ENCODE results near the gene SSBP3. TPM values are rescaled to one million over a fixed set of nuclear protein-coding genes. Genes with fewer than 3 reads are reported as not detected.

The SSBP3 gene
- total RNA-seq, 1 donor from 2014 or later = 29.8 TPM

GRCh38 chr1:54335011-54335754 lies 71.0 kb downstream of the SSBP3 start:
- DNase-seq (ENCODE audit: extremely low read depth, low read depth, low spot score) = no peak

- DNase-seq (ENCODE audit: extremely low read depth, low read depth, low spot score) = no peak
These were observed 73.2 kb downstream of the SSBP3 start for GRCh38 chr1:54332781-54333585.

GRCh38 chr1:54331843-54332463 lies 74.2 kb downstream of the SSBP3 start:
- DNase-seq (ENCODE audit: extremely low read depth, low read depth, low spot score) = no peak

GRCh38 chr1:54331091-54331772 lies 75.0 kb downstream of the SSBP3 start:
- no peak for DNase-seq (ENCODE audit: extremely low read depth, low read depth, low spot score)

- DNase-seq (ENCODE audit: extremely low read depth, low read depth, low spot score) = no peak
These were observed 76.7 kb downstream of the SSBP3 start for GRCh38 chr1:54329312-54330003.

GRCh38 chr1:54328066-54328636 lies 78.0 kb downstream of the SSBP3 start:
- DNase-seq (ENCODE audit: extremely low read depth, low read depth, low spot score) = no peak

- no peak for DNase-seq (ENCODE audit: extremely low read depth, low read depth, low spot score)
These were observed 78.7 kb downstream of the SSBP3 start for GRCh38 chr1:54327386-54328065.

GRCh38 chr1:54326543-54327385 lies 79.4 kb downstream of the SSBP3 start:
- DNase-seq (ENCODE audit: extremely low read depth, low read depth, low spot score) = no peak

- no peak for DNase-seq (ENCODE audit: extremely low read depth, low read depth, low spot score)
These were observed 80.3 kb downstream of the SSBP3 start for GRCh38 chr1:54325703-54326461.

- no peak for DNase-seq (ENCODE audit: extremely low read depth, low read depth, low spot score)
These were observed 80.9 kb downstream of the SSBP3 start for GRCh38 chr1:54325284-54325683.

GRCh38 chr1:54324251-54325140 lies 81.7 kb downstream of the SSBP3 start:
- DNase-seq (ENCODE audit: extremely low read depth, low read depth, low spot score) = no peak

GRCh38 chr1:54323921-54324250 lies 82.3 kb downstream of the SSBP3 start:
- DNase-seq (ENCODE audit: extremely low read depth, low read depth, low spot score) = no peak

- no peak for DNase-seq (ENCODE audit: extremely low read depth, low read depth, low spot score)
These were observed 82.9 kb downstream of the SSBP3 start for GRCh38 chr1:54323324-54323739.

GRCh38 chr1:54318246-54318814 lies 87.9 kb downstream of the SSBP3 start:
- DNase-seq (ENCODE audit: extremely low read depth, low read depth, low spot score) = no peak

GRCh38 chr1:54317084-54317483 lies 89.1 kb downstream of the SSBP3 start:
- no peak for DNase-seq (ENCODE audit: extremely low read depth, low read depth, low spot score)

GRCh38 chr1:54315099-54315498 lies 91.1 kb downstream of the SSBP3 start:
- no peak for DNase-seq (ENCODE audit: extremely low read depth, low read depth, low spot score)

GRCh38 chr1:54314696-54315095 lies 91.5 kb downstream of the SSBP3 start:
- no peak for DNase-seq (ENCODE audit: extremely low read depth, low read depth, low spot score)
